Right lobe of liver (tissue), 4 donors: Measurements from ENCODE around the gene GRIN2C.

Experiments
- CTCF ChIP-seq, 4 donors: fragments of 200-600 bp in 3 of 4; fragments of 450-650 bp in 1 of 4; IDR thresholded peaks; one replicate each; pipeline versions ENCODE4 v1.5.1 to v1.8.0; 2016 to 2022; ENCODE audit warnings: antibody characterized with exemption in 4 of 4, mild to moderate bottlenecking in 2 of 4
- POLR2A ChIP-seq: fragments of 450-650 bp; IDR thresholded peaks from one replicate; pipeline ENCODE4 v1.6.1; 2017; ENCODE audit warnings: antibody characterized with exemption, mild to moderate bottlenecking
- donor health status: DM: no; HTN: no; CAD: no.
- donor health status: DM: no; HTN: no; CAD: no.
- donor health status: DM: no; HTN: yes; CAD: no.

DNA sequence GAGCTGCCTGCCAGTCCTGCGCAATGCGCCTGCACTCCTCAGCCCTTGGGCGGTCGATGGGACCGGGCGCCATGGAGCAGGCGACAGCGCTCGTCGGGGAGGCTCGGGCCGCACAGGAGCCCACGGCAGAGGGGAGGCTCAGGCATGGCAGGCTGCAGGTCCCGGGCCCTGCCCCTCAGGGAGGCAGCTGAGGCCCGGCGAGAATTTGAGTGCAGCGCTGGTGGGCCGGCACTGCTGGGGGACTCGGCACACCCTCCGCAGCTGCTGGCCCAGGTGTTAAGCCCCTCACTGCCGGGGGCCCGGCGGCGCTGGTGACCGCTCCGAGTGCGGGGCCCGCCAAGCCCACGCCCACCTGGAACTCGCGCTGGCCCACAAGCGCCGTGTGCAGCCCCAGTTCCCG, 47.3 kb upstream of the GRIN2C start:
- TF ChIP-seq CTCF (IDR thresholded peaks at IDR 0.05) (no peak), POLR2A (no peak)
